Endothelial cell of umbilical vein (primary cell): ENCODE results near the gene OPRD1. TPM values are rescaled to one million over a fixed set of nuclear protein-coding genes. Genes with fewer than 3 reads are reported as not detected.

Experiments used
- BruUV-seq: library from RNA; stranded (reverse); fragments of 400-500 nt; replicated peaks from 2 replicates; lab custom pipeline; 2021; lab: Mats Ljungman, UMichigan
- CTCF ChIA-PET: fragments of 300-600, 350-600 bp; sonication (Branson Sonifier 250); formaldehyde crosslinking; loops from one replicate; lab custom pipeline; 2021; ENCODE audit warnings: antibody characterized with exemption, inconsistent platforms; lab: Charles Lee
- POLR2A ChIA-PET: fragments of 300-600, 350-600 bp; sonication (Branson Sonifier 250); formaldehyde crosslinking; loops from one replicate; lab custom pipeline; 2021; ENCODE audit warnings: antibody characterized with exemption, inconsistent platforms; lab: Charles Lee
- DNase-seq: peaks from one replicate; pipeline ENCODE4 v3.0.0-alpha.2; 2011; ENCODE audit warnings: low read depth, low spot score
- FAIRE-seq: peaks from 2 replicates; lab custom pipeline; 2011; peaks lifted over from hg19 to GRCh38; lab: Jason Lieb, UNC
- H2AFZ ChIP-seq: 2 replicates; pipeline ENCODE4 v1.6.0; 2012; ENCODE audit warnings: low read depth, low read length, control low read depth, inconsistent platforms
- H3K27ac ChIP-seq: 2 replicates; pipeline ENCODE4 v1.5.1; 2011; ENCODE audit warnings: low read depth, mild to moderate bottlenecking, control low read depth, low read length, moderate library complexity; ENCODE audit not compliant: insufficient read depth
- H3K27me3 ChIP-seq, 2 experiments: 2 replicates each; pipeline versions ENCODE4 v1.6.0 to v1.6.1; 2011; ENCODE audit warnings: low read length in 2 of 2, mixed read lengths in 1 of 2; ENCODE audit not compliant: control insufficient read depth in 2 of 2, insufficient read depth in 2 of 2
- H3K36me3 ChIP-seq, 2 experiments: 2 replicates in 1 of 2; 3 replicates in 1 of 2; pipeline ENCODE4 v1.5.1; 2011; ENCODE audit warnings: low read length in 2 of 2, mild to moderate bottlenecking in 1 of 2, moderate library complexity in 1 of 2; ENCODE audit not compliant: control insufficient read depth in 2 of 2, insufficient read depth in 2 of 2; ENCODE audit errors: extremely low read depth in 1 of 2
- H3K4me1 ChIP-seq: 3 replicates; pipeline ENCODE4 v1.5.1; 2011; ENCODE audit warnings: mild to moderate bottlenecking, low read length; ENCODE audit not compliant: control insufficient read depth, insufficient read depth; ENCODE audit errors: extremely low read depth
- H3K4me2 ChIP-seq: 2 replicates; pipeline ENCODE4 v1.6.1; 2011; ENCODE audit warnings: low read length, control low read depth, mixed read lengths; ENCODE audit not compliant: insufficient read depth
- H3K4me3 ChIP-seq, 3 experiments: fragments of 200-600 bp in 1 of 3; sonication (generic), shearing (Covaris generic) in 1 of 3; replicated peaks in 1 of 3; 2 replicates each; pipeline ENCODE4 v1.5.1; 2011 to 2016; ENCODE audit warnings: control low read depth in 3 of 3, low read length in 3 of 3, mild to moderate bottlenecking in 2 of 3, inconsistent platforms in 1 of 3, low read depth in 1 of 3, moderate library complexity in 1 of 3; ENCODE audit not compliant: insufficient read depth in 1 of 3
- H3K79me2 ChIP-seq: 2 replicates; pipeline ENCODE4 v1.6.0; 2012; ENCODE audit warnings: low read length, inconsistent platforms; ENCODE audit not compliant: control insufficient read depth, insufficient read depth
- H3K9ac ChIP-seq: replicated peaks from 2 replicates; pipeline ENCODE3; 2011; ENCODE audit warnings: low read length, control low read depth; ENCODE audit not compliant: insufficient read depth; ENCODE audit errors: extremely low read depth
- H3K9me1 ChIP-seq: replicated peaks from 3 replicates; pipeline ENCODE4 v1.6.0; 2011; ENCODE audit warnings: mild to moderate bottlenecking, low read length; ENCODE audit not compliant: control insufficient read depth, insufficient read depth; ENCODE audit errors: extremely low read depth
- H3K9me3 ChIP-seq: replicated peaks from 2 replicates; pipeline ENCODE4 v1.5.1; 2012; ENCODE audit warnings: low read length, inconsistent platforms; ENCODE audit not compliant: control insufficient read depth, insufficient read depth
- H4K20me1 ChIP-seq: replicated peaks from 2 replicates; pipeline ENCODE3; 2011; ENCODE audit warnings: mild to moderate bottlenecking, low read length; ENCODE audit not compliant: control insufficient read depth, insufficient read depth; ENCODE audit errors: extremely low read depth
- CTCF ChIP-seq, 2 donors: IDR thresholded peaks; 1 replicate in 1 of 2; 2 replicates in 1 of 2; pipeline ENCODE4 v1.5.1; 2011; ENCODE audit warnings: low read length in 2 of 2, mild to moderate bottlenecking in 2 of 2, moderate library complexity in 2 of 2, control low read depth in 1 of 2, inconsistent platforms in 1 of 2, low read depth in 1 of 2; ENCODE audit not compliant: insufficient read depth in 1 of 2; ENCODE audit errors: extremely low read depth in 1 of 2
- EZH2 ChIP-seq: IDR thresholded peaks from 2 replicates; pipeline ENCODE4 v1.6.1; 2012; ENCODE audit warnings: borderline replicate concordance, low read depth, mild to moderate bottlenecking, moderate library complexity, low read length, inconsistent platforms; ENCODE audit not compliant: severe bottlenecking
- FOS ChIP-seq: IDR thresholded peaks from 2 replicates; pipeline ENCODE4 v1.6.1; 2011; ENCODE audit warnings: mild to moderate bottlenecking, low read length, moderate library complexity, borderline replicate concordance; ENCODE audit not compliant: insufficient read depth
- JUN ChIP-seq: IDR thresholded peaks from 2 replicates; pipeline ENCODE4 v1.6.1; 2011; ENCODE audit warnings: borderline replicate concordance, low read depth; ENCODE audit not compliant: insufficient read length, insufficient read depth
- MAX ChIP-seq: IDR thresholded peaks from 2 replicates; pipeline ENCODE4 v1.6.1; 2011; ENCODE audit not compliant: insufficient read depth, insufficient read length
- MYC ChIP-seq: IDR thresholded peaks from one replicate; pipeline ENCODE4 v1.6.1; 2011; ENCODE audit warnings: mild to moderate bottlenecking, low read depth, low read length
- POLR2A ChIP-seq: IDR thresholded peaks from 2 replicates; pipeline ENCODE4 v1.6.1; 2012; ENCODE audit warnings: low read depth, mild to moderate bottlenecking, control low read depth, low read length
- POLR2AphosphoS5 ChIP-seq: IDR thresholded peaks from 2 replicates; pipeline ENCODE4 v1.6.1; 2012; ENCODE audit warnings: low read depth, mild to moderate bottlenecking, control low read depth, low read length, moderate library complexity; ENCODE audit not compliant: insufficient read depth
- dilution Hi-C: fragments of 300-500 bp; cut with MboI; formaldehyde crosslinking; loops from one replicate; pipeline ENCODE4 v1.15.0; 2019; ENCODE audit warnings: low sequenced_read_pairs; ENCODE audit not compliant: extremely low pct_ligation_motif_present
- intact Hi-C: fragments of 100-400 bp; cut with micrococcal nuclease; formaldehyde crosslinking; loops from one replicate; pipeline ENCODE4 v1.10.0; 2022
- polyA plus RNA-seq, 4 experiments: library from polyadenylated mRNA; depleted of rRNA in 3 of 4; stranded (reverse) in 3 of 4; unstranded in 1 of 4; fragments of >200 nt; gene quantifications; 2 replicates each; pipeline versions ENCODE4 v1.2.1 to v1.2.3, GENCODE V29; 2011 to 2012; ENCODE audit warnings: missing spikeins in 1 of 4
- total RNA-seq: library from RNA; stranded (reverse); gene quantifications from 2 replicates; pipeline ENCODE4 v1.2.3, GENCODE V29; 2021

Gene OPRD1
- total and polyA plus RNA-seq, 2 donors (not counting 3 experiments of a cell fraction or from before 2014, with no cell fraction given): not detected

GRCh38 chr1:28905921-28906666 lies 94.1 kb downstream of the OPRD1 start:
- intact Hi-C loops (no loop called here), dilution Hi-C loops (no loop called here)
- H3K27ac ChIP-seq: no peak overlapping the region
- H3K79me2 ChIP-seq: no peaks in the 10 kb centered on the region
- BruUV-seq: no TSS peak
- H3K9me3 ChIP-seq: no peaks in the 10 kb centered on the region
- no peaks in the 10 kb centered on the region for H4K20me1 ChIP-seq
- CTCF ChIA-PET: interaction anchor here (0.7 to 1.1 kb wide), 2 partner anchors 15 to 119 kb away, joined by 3 read pairs; no protein-coding TSS in a partner anchor
- H3K9me1 ChIP-seq: no peaks in the 10 kb centered on the region
- no peak overlapping the region for H2AFZ ChIP-seq
- TF ChIP-seq MYC (no peak), CTCF (IDR thresholded peaks at IDR 0.05; ENCODE audit: extremely low read depth in 1 of 2, insufficient read depth in 1 of 2, low read depth in 1 of 2, low read length in 2 of 2) (no peak), FOS (no peak), JUN (no peak)
- H3K4me3 ChIP-seq: no peak overlapping the region
- H3K9ac ChIP-seq: no peak overlapping the region
- FAIRE-seq: no peak
- POLR2A ChIA-PET: no interaction called here
- no peaks in the 10 kb centered on the region for H3K4me1 ChIP-seq
- H3K27me3 ChIP-seq: no peaks in the 10 kb centered on the region
- no peak for DNase-seq
- no peaks in the 10 kb centered on the region for H3K36me3 ChIP-seq
- no peak overlapping the region for H3K4me2 ChIP-seq

GRCh38 chr1:28909198-28909597 lies 97.2 kb downstream of the OPRD1 start:
- intact Hi-C loops: no loop called here
- Histone ChIP-seq H3K36me3 (no peaks in the 10 kb centered on the region), H3K4me3 (no peak overlapping the region), H3K27ac (no peak overlapping the region), H4K20me1 (no peaks in the 10 kb centered on the region), H2AFZ (no peak overlapping the region), H3K9me1 (no peaks in the 10 kb centered on the region), H3K4me1 (peaks cover 5% of the 10 kb centered on the region), H3K9me3 (no peaks in the 10 kb centered on the region), H3K27me3 (no peaks in the 10 kb centered on the region), H3K4me2 (no peak overlapping the region), H3K9ac (no peak overlapping the region), H3K79me2 (no peaks in the 10 kb centered on the region)
- no peak for DNase-seq
- ChIA-PET CTCF (interaction anchor here (0.7 kb wide), 1 partner anchor 16 kb away, joined by 5 read pairs; no protein-coding TSS in a partner anchor), POLR2A (no interaction called here)
- no TSS peak for BruUV-seq
- dilution Hi-C loops: no loop called here
- no peak for FAIRE-seq
- no peak for TF ChIP-seq FOS
- TF ChIP-seq MAX: no peak
- TF ChIP-seq MYC: no peak
- no peak for TF ChIP-seq EZH2
- no peak for TF ChIP-seq POLR2AphosphoS5
- TF ChIP-seq POLR2A: no peak
- no peak for TF ChIP-seq JUN
